HepG2 (cell line): Measurements from ENCODE around the gene FAM234A. TPM values are rescaled to one million over a fixed set of nuclear protein-coding genes. Genes with fewer than 3 reads are reported as not detected.

Experiments used
- ARNT ChIP-seq: fragments of 450-650 bp; IDR thresholded peaks from 2 replicates; pipeline ENCODE4 v1.6.1; 2017
- DPF2 ChIP-seq: sonication (generic); formaldehyde crosslinking; IDR thresholded peaks from 2 replicates; pipeline ENCODE4 v1.4.0; 2020; ENCODE audit warnings: mild to moderate bottlenecking, low read depth, missing genetic modification reagents, borderline replicate concordance
- ERF ChIP-seq: IDR thresholded peaks from 2 replicates; pipeline ENCODE4 v1.6.1; 2018; ENCODE audit warnings: missing biosample characterization, missing genetic modification reagents
- FOXO1 ChIP-seq: sonication (generic); formaldehyde crosslinking; IDR thresholded peaks from 2 replicates; pipeline ENCODE4 v1.4.0; 2020; ENCODE audit warnings: missing genetic modification reagents
- GLMP ChIP-seq: sonication (generic); formaldehyde crosslinking; IDR thresholded peaks from 2 replicates; pipeline ENCODE4 v1.9.0; 2021; ENCODE audit warnings: missing genetic modification reagents, mild to moderate bottlenecking, borderline replicate concordance
- HMG20A ChIP-seq: IDR thresholded peaks from 2 replicates; pipeline ENCODE4 v1.6.1; 2016; ENCODE audit warnings: borderline replicate concordance
- HNF1B ChIP-seq: sonication (generic); formaldehyde crosslinking; IDR thresholded peaks from 2 replicates; pipeline ENCODE4 v1.5.1; 2020; ENCODE audit warnings: mild to moderate bottlenecking, moderate library complexity, missing genetic modification reagents
- HNRNPUL1 ChIP-seq: fragments of 200-400 bp; formaldehyde crosslinking; IDR thresholded peaks from 2 replicates; pipeline ENCODE4 v1.6.1; 2017; ENCODE audit warnings: low read depth, mild to moderate bottlenecking, low read length, moderate library complexity
- MATR3 ChIP-seq: sonication (generic); formaldehyde crosslinking; IDR thresholded peaks from 2 replicates; pipeline ENCODE4 v1.4.0; 2020; ENCODE audit warnings: missing genetic modification reagents
- MXD3 ChIP-seq: IDR thresholded peaks from 2 replicates; pipeline ENCODE4 v1.6.1; 2016; ENCODE audit warnings: mild to moderate bottlenecking, missing biosample characterization, missing genetic modification reagents
- NKX3-1 ChIP-seq: sonication (generic); formaldehyde crosslinking; IDR thresholded peaks from 2 replicates; pipeline ENCODE4 v1.5.0; 2020; ENCODE audit warnings: missing genetic modification reagents
- PLSCR1 ChIP-seq: sonication (generic); formaldehyde crosslinking; IDR thresholded peaks from 2 replicates; pipeline ENCODE4 v1.5.0; 2020; ENCODE audit warnings: missing genetic modification reagents, mild to moderate bottlenecking, borderline replicate concordance
- SP1 ChIP-seq, 2 experiments: fragments of 450-650 bp in 1 of 2; sonication (generic) in 1 of 2; formaldehyde crosslinking in 1 of 2; IDR thresholded peaks; 2 replicates each; pipeline versions ENCODE4 v1.4.0 to v1.6.1; 2016 to 2020; ENCODE audit warnings: missing genetic modification reagents in 1 of 2
- TFE3 ChIP-seq: IDR thresholded peaks from 2 replicates; pipeline ENCODE4 v1.6.1; 2016
- ZFX ChIP-seq: sonication (generic); formaldehyde crosslinking; IDR thresholded peaks from 2 replicates; pipeline ENCODE4 v1.4.0; 2020; ENCODE audit warnings: mild to moderate bottlenecking, low read depth, missing genetic modification reagents, moderate library complexity
- ZMYM4 ChIP-seq: sonication (generic); formaldehyde crosslinking; IDR thresholded peaks from 2 replicates; pipeline ENCODE4 v1.8.1; 2023; ENCODE audit warnings: mild to moderate bottlenecking, missing genetic modification reagents
- ZNF207 ChIP-seq: fragments of 450-650 bp; IDR thresholded peaks from 2 replicates; pipeline ENCODE4 v1.6.1; 2016; ENCODE audit warnings: antibody characterized with exemption, borderline replicate concordance
- ZNF34 ChIP-seq: sonication (generic); formaldehyde crosslinking; IDR thresholded peaks from 2 replicates; pipeline ENCODE4 v1.4.0; 2020; ENCODE audit warnings: mild to moderate bottlenecking, missing genetic modification reagents, borderline replicate concordance
- ZNF549 ChIP-seq: sonication (generic); formaldehyde crosslinking; IDR thresholded peaks from 2 replicates; pipeline ENCODE4 v1.5.0; 2020; ENCODE audit warnings: missing genetic modification reagents
- ZNF607 ChIP-seq: sonication (generic); formaldehyde crosslinking; IDR thresholded peaks from 2 replicates; pipeline ENCODE4 v1.5.1; 2020; ENCODE audit warnings: missing genetic modification reagents, mild to moderate bottlenecking, borderline replicate concordance
- ZNF800 ChIP-seq: sonication (generic); formaldehyde crosslinking; IDR thresholded peaks from 2 replicates; pipeline ENCODE4 v1.4.0; 2020; ENCODE audit warnings: missing genetic modification reagents
- polyA plus RNA-seq, 8 experiments: library from polyadenylated mRNA; depleted of rRNA in 3 of 8; stranded (reverse) in 7 of 8; unstranded in 1 of 8; fragments of >200 nt; fragmentation: Illumina TruSeq in 4 of 8; extraction: Trizol in 4 of 8; gene quantifications; 2 replicates each; pipeline versions ENCODE4 v1.2.1 to v1.2.3, GENCODE V29; 2011 to 2016; ENCODE audit warnings: low read depth in 4 of 8, missing spikeins in 1 of 8, mixed read lengths in 1 of 8; ENCODE audit not compliant: insufficient read depth in 1 of 8
- total RNA-seq, 5 experiments: library from RNA; depleted of rRNA; stranded (reverse); fragments of >200 nt; fragmentation: Illumina TruSeq; extraction: Trizol; gene quantifications; 2 replicates each; pipeline ENCODE4 v1.2.3, GENCODE V29; 2016; ENCODE audit warnings: low read depth in 1 of 5

The FAM234A gene
- total and polyA plus RNA-seq, 2 of the 13 experiments (the other 11 are each of a cell fraction or from before 2014, with no cell fraction given) = 29.2 to 34.4 TPM

GRCh38 chr16:228852-229730, 5.5 kb upstream of the FAM234A start, which contains the start of gene LUC7L (continued):
- TF ChIP-seq GLMP (no peak), HNRNPUL1 (peak; percentile 48; the same call in 1 of the 2 replicates), FOXO1 (CRISPR knock-in tag) (peak; percentile 90), ZFX (CRISPR knock-in tag) (peak; percentile 100), ERF (peak; percentile 99), ZNF207 (no peak), MATR3 (CRISPR knock-in tag) (no peak), ZNF34 (CRISPR knock-in tag) (0 out of 2 replicates have a peak, but pooled peaks have one; percentile 16), HMG20A (no peak), PLSCR1 (CRISPR knock-in tag) (peak; percentile 64; the same call in 1 of the 2 replicates), ZNF607 (CRISPR knock-in tag) (peak; percentile 99), DPF2 (CRISPR knock-in tag) (no peak), ZNF549 (CRISPR knock-in tag) (no peak), HNF1B (peak; percentile 87), NKX3-1 (peak; percentile 95), ZNF800 (peak; percentile 9; the same call in 1 of the 2 replicates), ARNT (no peak), TFE3 (CRISPR knock-in tag) (peak; percentile 79), SP1 (IDR thresholded peaks at IDR 0.05) (no peak), SP1 (CRISPR knock-in tag; IDR thresholded peaks at IDR 0.05) (peak; percentile 43; the same call in 1 of the 2 replicates), ZMYM4 (CRISPR knock-in tag) (peak; percentile 83), MXD3 (peak; percentile 98)
